ENCODE results near the gene PINK1. TPM values are rescaled to one million over a fixed set of nuclear protein-coding genes. Genes with fewer than 3 reads are reported as not detected.

PINK1 gene
- polyA plus RNA-seq, 1 of the 3 experiments (the other 2 are of a cell fraction), result 24.4 TPM

DNA sequence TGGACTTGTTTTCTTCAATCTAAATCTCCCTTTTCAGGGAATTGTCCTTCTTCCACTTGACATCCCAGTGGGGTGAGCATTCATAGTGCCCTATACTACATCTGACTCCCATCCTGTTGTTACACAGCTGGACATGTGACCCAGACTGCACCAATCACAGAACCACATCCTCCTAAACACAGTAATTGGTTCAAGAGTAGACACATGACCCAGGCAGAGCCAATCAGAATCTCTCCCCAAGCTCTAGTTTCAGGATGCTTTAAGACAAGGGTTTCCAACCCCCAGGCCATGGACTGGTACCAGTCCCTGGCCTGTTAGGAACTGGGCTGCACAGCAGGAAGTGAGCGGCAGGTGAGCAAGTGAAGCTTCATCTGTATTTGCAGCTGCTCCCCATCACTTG is 33.5 kb downstream of the PINK1 start:
- Histone ChIP-seq H3K4me1 (ENCODE audit: control insufficient read depth in 1 of 2, insufficient read depth in 2 of 2, low read depth in 1 of 2, low read length in 1 of 2) (peaks cover 0 to 7% of the 10 kb centered on the region in 2 experiments; a peak in 1 of 4 replicates), H3K27me3 (ENCODE audit: insufficient read depth) (no peaks in the 10 kb centered on the region), H3F3A (replicated peaks; ENCODE audit: insufficient read depth) (no peaks in the 10 kb centered on the region), H3K9ac (no peak overlapping the region), H3K79me2 (ENCODE audit: insufficient read depth) (no peaks in the 10 kb centered on the region), H3K36me3 (replicated peaks in 1 of 2; ENCODE audit: control insufficient read depth in 1 of 2, insufficient read depth in 2 of 2, low read length in 1 of 2) (no peaks in the 10 kb centered on the region), H3K9me2 (no peaks in the 10 kb centered on the region), H3K4me3 (ENCODE audit: low read depth in 2 of 2, low read length in 1 of 2) (no peak overlapping the region), H2AFZ (ENCODE audit: low read depth) (0 out of 2 replicates have a peak overlapping the region, but pooled peaks have one; percentile 51), H3K4me2 (no peak overlapping the region), H3K27ac (ENCODE audit: low read depth in 2 of 2, low read length in 1 of 2) (no peak overlapping the region), H4K20me1 (ENCODE audit: insufficient read depth) (no peaks in the 10 kb centered on the region), H3K9me3 (no peaks in the 10 kb centered on the region)
- DNase-seq, result peak; percentile 55
- TF ChIP-seq RFX5 (IDR thresholded peaks at IDR 0.05; ENCODE audit: low read length) (no peak), NRF1 (IDR thresholded peaks at IDR 0.05; ENCODE audit: low read depth, low read length) (no peak), RCOR1 (IDR thresholded peaks at IDR 0.05; ENCODE audit: low read length) (no peak), CHD2 (IDR thresholded peaks at IDR 0.05; ENCODE audit: low read length, partially characterized antibody) (no peak), SIN3A (IDR thresholded peaks at IDR 0.05; ENCODE audit: borderline replicate concordance, low read depth, low read length) (no peak)
- TF ChIP-seq, protein P1, sequence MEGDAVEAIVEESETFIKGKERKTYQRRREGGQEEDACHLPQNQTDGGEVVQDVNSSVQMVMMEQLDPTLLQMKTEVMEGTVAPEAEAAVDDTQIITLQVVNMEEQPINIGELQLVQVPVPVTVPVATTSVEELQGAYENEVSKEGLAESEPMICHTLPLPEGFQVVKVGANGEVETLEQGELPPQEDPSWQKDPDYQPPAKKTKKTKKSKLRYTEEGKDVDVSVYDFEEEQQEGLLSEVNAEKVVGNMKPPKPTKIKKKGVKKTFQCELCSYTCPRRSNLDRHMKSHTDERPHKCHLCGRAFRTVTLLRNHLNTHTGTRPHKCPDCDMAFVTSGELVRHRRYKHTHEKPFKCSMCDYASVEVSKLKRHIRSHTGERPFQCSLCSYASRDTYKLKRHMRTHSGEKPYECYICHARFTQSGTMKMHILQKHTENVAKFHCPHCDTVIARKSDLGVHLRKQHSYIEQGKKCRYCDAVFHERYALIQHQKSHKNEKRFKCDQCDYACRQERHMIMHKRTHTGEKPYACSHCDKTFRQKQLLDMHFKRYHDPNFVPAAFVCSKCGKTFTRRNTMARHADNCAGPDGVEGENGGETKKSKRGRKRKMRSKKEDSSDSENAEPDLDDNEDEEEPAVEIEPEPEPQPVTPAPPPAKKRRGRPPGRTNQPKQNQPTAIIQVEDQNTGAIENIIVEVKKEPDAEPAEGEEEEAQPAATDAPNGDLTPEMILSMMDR (IDR thresholded peaks at IDR 0.05), result no peak
- TF ChIP-seq, protein P2, sequence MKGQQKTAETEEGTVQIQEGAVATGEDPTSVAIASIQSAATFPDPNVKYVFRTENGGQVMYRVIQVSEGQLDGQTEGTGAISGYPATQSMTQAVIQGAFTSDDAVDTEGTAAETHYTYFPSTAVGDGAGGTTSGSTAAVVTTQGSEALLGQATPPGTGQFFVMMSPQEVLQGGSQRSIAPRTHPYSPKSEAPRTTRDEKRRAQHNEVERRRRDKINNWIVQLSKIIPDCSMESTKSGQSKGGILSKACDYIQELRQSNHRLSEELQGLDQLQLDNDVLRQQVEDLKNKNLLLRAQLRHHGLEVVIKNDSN (IDR thresholded peaks at IDR 0.05; ENCODE audit: borderline replicate concordance, low read depth), result peak; percentile 73; the same call in 1 of the 2 replicates
- POLR2A ChIA-PET, result no interaction called here
- CTCF ChIA-PET, result interaction anchor here (0.7 to 1.2 kb wide), 3 partner anchors 30 to 34 kb away, joined by 3 read pairs; partner anchors contain the start of gene PINK1
- 100% methylated on average over 1 of the region's 1 CpG for WGBS (ENCODE audit: low lambda C conversion rate)

- H4K20me1 ChIP-seq (ENCODE audit: insufficient read depth), result no peaks in the 10 kb centered on the region
- H3K27me3 ChIP-seq (ENCODE audit: insufficient read depth), result no peaks in the 10 kb centered on the region
- POLR2A ChIA-PET, result interaction anchor here (0.7 kb wide), 1 partner anchor 183 kb away, joined by 3 read pairs; the partner anchor contains the start of gene CAMK2N1
- H3K4me3 ChIP-seq (ENCODE audit: low read depth in 2 of 2, low read length in 1 of 2), result no peak overlapping the region
- CTCF ChIA-PET, result interaction anchor here (1.1 kb wide), 1 partner anchor 28 kb away, joined by 4 read pairs; no protein-coding TSS in a partner anchor
- no peaks in the 10 kb centered on the region for H3K4me1 ChIP-seq (ENCODE audit: control insufficient read depth in 1 of 2, insufficient read depth in 2 of 2, low read depth in 1 of 2, low read length in 1 of 2)
- 100% methylated on average over 1 of the region's 1 CpG for WGBS (ENCODE audit: low lambda C conversion rate)
- no peak overlapping the region for H3K9ac ChIP-seq
- H3K9me2 ChIP-seq, result no peaks in the 10 kb centered on the region
- H2AFZ ChIP-seq (ENCODE audit: low read depth), result no peak overlapping the region
- no peaks in the 10 kb centered on the region for H3K36me3 ChIP-seq (replicated peaks in 1 of 2; ENCODE audit: control insufficient read depth in 1 of 2, insufficient read depth in 2 of 2, low read length in 1 of 2)
- H3K9me3 ChIP-seq, result no peaks in the 10 kb centered on the region
- TF ChIP-seq IRF3 (IDR thresholded peaks at IDR 0.05; ENCODE audit: low read depth, low read length) (no peak), MAX (IDR thresholded peaks at IDR 0.05; ENCODE audit: low read depth) (no peak), GATA2 (CRISPR knock-in tag; IDR thresholded peaks at IDR 0.05) (no peak), NRF1 (IDR thresholded peaks at IDR 0.05; ENCODE audit: low read depth, low read length) (no peak), CHD2 (IDR thresholded peaks at IDR 0.05; ENCODE audit: low read length, partially characterized antibody) (no peak), POLR2AphosphoS5 (IDR thresholded peaks at IDR 0.05; ENCODE audit: low read depth, low read length) (no peak), FOSL2 (IDR thresholded peaks at IDR 0.05; ENCODE audit: borderline replicate concordance, low read depth) (no peak), ZBTB33 (IDR thresholded peaks at IDR 0.05; ENCODE audit: borderline replicate concordance, low read depth) (no peak), EZH2phosphoT487 (IDR thresholded peaks at IDR 0.05; ENCODE audit: borderline replicate concordance, low read depth) (no peak)
- TF ChIP-seq, protein P1 (IDR thresholded peaks at IDR 0.05), result no peak
- H3K4me2 ChIP-seq, result no peak overlapping the region
- H3K27ac ChIP-seq (ENCODE audit: low read depth in 2 of 2, low read length in 1 of 2), result no peak overlapping the region
- no peaks in the 10 kb centered on the region for H3K79me2 ChIP-seq (ENCODE audit: insufficient read depth)
- no peak for DNase-seq
- H3F3A ChIP-seq (replicated peaks; ENCODE audit: insufficient read depth), result no peaks in the 10 kb centered on the region
Measured at GRCh38 chr1:20668581-20668980, 35.3 kb downstream of the PINK1 start.
